ENCODE data around the gene NQO2.
"Not testable (repeated sequence)": the region's sequence is repeated elsewhere in the genome, so short reads cannot be mapped to it uniquely, and the experiment has no call there.

NQO2 gene

DNA sequence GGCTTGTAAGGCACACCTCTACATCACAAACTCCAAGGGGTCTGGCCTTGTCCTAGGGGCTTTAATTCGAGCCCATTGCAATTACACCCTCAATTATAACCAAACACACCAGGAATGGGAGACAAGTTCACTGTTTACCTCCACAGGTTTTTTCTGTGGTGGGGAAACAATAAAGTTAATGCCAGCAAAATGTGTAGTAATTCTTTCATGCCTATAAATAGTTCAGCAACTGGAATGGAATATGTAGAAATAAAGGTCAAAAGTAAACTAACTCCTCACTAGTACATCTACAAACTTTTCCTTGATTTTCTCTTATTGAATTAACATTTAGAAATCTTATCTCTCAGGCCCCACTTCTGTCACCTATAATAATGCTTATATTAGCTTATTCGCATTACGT lies 41.5 kb downstream of the NQO2 start:
- intact Hi-C loops (cut with micrococcal nuclease) = no loop called here
- H3K9me3 Mint-ChIP-seq = peaks cover 7% of the 10 kb centered on the region

DNA sequence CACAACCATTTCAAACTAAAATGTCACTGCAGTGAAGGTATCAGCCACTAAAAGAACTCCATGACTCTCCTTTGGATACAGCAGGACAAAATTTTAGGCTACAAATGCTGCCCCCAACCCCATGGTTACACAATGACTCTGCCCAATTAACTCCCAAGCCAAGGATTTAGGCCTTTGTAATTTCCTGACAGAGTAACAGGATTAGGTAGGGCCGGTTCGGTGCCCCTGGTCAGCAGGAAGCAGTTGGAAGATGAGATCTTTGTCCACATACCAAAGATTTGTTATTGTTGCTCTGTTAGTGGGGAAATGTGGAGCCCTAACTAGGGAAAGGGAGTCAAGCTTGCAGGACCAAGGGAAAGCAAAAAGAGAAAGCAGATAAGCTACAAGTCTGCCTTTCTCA lies 41.9 kb downstream of the NQO2 start:
- Mint-ChIP-seq H3K4me3 (no peak overlapping the region), H3K27ac (no peak overlapping the region), H3K27me3 (peaks cover 4% of the 10 kb centered on the region), H3K36me3 (ENCODE audit: low read depth) (no peaks in the 10 kb centered on the region), H3K9me3 (peaks cover 7% of the 10 kb centered on the region), H3K4me1 (ENCODE audit: low read depth) (peaks cover 33% of the 10 kb centered on the region)
- intact Hi-C loops (cut with micrococcal nuclease) = no loop called here

More for the DNA sequence above, 41.5 kb downstream of the NQO2 start:
- Mint-ChIP-seq H3K27me3 (peaks cover 4% of the 10 kb centered on the region), H3K36me3 (ENCODE audit: low read depth) (no peaks in the 10 kb centered on the region), H3K27ac (no peak overlapping the region), H3K4me3 (no peak overlapping the region), H3K4me1 (ENCODE audit: low read depth) (peaks cover 33% of the 10 kb centered on the region)

DNA sequence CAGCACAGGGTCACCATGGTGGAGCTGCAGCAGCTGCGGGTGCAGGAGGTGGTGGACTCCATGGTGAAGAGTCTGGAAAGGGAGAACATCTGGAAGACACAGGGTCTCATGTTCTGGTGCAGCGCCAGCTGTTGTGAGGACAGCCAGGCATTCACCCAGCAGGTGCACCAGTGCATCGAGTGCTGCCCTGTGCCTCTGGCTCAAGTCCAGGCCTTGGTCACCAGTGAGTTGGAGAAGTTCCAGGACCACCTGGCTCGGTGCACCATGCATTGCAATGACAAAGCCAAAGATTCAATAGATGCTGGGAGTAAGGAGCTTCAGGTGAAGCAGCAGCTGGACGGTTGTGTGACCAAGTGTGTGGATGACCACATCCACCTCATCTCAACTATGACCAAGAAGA lies 45.7 kb downstream of the NQO2 start:
- no peak overlapping the region for H3K4me3 Mint-ChIP-seq
- H3K9me3 Mint-ChIP-seq = no peaks in the 10 kb centered on the region
- no peaks in the 10 kb centered on the region for H3K36me3 Mint-ChIP-seq (ENCODE audit: low read depth)
- intact Hi-C loops (cut with micrococcal nuclease) = no loop called here
- peaks cover 3% of the 10 kb centered on the region for H3K27me3 Mint-ChIP-seq
- H3K27ac Mint-ChIP-seq = peak overlapping the region; percentile 75
- peaks cover 22% of the 10 kb centered on the region for H3K4me1 Mint-ChIP-seq (ENCODE audit: low read depth)

DNA sequence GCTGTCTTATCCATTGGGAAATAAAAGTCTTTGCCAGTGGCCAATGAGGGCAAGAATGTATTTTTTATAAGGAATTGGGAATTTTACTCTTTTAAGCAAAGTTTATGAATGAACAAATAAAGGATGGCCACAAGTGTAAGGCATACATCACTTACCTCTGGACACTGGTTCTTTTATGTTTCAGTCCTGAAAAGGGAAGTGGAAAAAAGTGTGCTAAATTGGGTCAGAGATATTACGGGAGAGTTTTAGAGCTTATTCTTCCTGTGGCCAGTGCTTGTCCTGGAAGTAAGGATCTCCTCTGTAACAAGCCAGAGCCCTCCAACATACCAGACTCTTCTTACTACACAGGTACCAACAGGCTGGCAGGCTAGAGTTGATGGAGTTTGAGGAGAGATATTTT lies 46.1 kb downstream of the NQO2 start:
- no peak overlapping the region for H3K4me3 Mint-ChIP-seq
- peak overlapping the region; percentile 75 for H3K27ac Mint-ChIP-seq
- no peaks in the 10 kb centered on the region for H3K36me3 Mint-ChIP-seq (ENCODE audit: low read depth)
- H3K4me1 Mint-ChIP-seq (ENCODE audit: low read depth) = peaks cover 22% of the 10 kb centered on the region
- H3K27me3 Mint-ChIP-seq = peaks cover 3% of the 10 kb centered on the region
- H3K9me3 Mint-ChIP-seq = no peaks in the 10 kb centered on the region
- intact Hi-C loops (cut with micrococcal nuclease) = no loop called here

DNA sequence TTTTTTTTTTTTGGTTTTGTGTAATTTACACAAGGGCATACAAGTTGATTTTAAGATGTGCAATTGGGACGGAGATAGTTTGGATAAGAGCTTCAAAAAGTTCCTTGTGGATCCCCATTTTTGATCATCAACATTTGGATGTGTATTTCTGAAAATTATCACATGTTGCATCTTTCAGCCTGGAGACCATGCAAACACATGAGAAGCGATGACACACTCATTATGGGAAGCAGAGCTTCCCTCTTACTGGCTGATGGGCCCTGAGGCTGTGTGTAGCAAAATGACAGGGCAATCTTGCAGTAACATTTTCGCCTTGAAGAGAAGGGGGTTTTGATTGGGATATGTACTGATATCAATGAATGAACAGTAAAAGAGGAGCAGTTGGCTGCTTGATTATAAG lies 46.6 kb downstream of the NQO2 start:
- Mint-ChIP-seq H3K27ac (peak overlapping the region; percentile 75), H3K27me3 (peaks cover 3% of the 10 kb centered on the region), H3K9me3 (no peaks in the 10 kb centered on the region), H3K36me3 (ENCODE audit: low read depth) (no peaks in the 10 kb centered on the region), H3K4me1 (ENCODE audit: low read depth) (peaks cover 22% of the 10 kb centered on the region), H3K4me3 (no peak overlapping the region)
- intact Hi-C loops (cut with micrococcal nuclease) = no loop called here

DNA sequence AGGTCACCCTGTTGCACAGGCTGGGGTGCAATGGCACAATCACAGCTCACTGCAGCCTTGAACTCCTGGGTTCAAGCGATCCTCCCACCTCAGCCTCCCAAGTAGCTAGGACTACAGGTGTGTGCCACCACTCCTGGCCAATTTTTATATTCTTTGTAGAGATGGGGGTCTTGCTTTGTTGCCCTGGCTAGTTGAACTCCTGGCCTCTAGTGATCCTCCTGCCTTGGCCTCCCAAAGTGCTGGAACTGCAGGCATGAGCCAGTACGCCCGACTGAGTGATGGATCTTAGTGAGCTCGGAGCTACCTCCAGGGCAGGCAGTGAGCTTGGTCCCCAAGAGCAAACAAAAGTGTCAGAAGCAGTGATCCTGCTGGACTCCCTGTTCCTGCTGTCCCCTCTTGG lies 48.3 kb downstream of the NQO2 start:
- H3K27me3 Mint-ChIP-seq; H3K36me3 Mint-ChIP-seq (ENCODE audit: low read depth); H3K27ac Mint-ChIP-seq; H3K9me3 Mint-ChIP-seq; H3K4me3 Mint-ChIP-seq; intact Hi-C loops (cut with micrococcal nuclease): not testable (repeated sequence)
- peaks cover 31% of the 10 kb centered on the region for H3K4me1 Mint-ChIP-seq (ENCODE audit: low read depth)

DNA sequence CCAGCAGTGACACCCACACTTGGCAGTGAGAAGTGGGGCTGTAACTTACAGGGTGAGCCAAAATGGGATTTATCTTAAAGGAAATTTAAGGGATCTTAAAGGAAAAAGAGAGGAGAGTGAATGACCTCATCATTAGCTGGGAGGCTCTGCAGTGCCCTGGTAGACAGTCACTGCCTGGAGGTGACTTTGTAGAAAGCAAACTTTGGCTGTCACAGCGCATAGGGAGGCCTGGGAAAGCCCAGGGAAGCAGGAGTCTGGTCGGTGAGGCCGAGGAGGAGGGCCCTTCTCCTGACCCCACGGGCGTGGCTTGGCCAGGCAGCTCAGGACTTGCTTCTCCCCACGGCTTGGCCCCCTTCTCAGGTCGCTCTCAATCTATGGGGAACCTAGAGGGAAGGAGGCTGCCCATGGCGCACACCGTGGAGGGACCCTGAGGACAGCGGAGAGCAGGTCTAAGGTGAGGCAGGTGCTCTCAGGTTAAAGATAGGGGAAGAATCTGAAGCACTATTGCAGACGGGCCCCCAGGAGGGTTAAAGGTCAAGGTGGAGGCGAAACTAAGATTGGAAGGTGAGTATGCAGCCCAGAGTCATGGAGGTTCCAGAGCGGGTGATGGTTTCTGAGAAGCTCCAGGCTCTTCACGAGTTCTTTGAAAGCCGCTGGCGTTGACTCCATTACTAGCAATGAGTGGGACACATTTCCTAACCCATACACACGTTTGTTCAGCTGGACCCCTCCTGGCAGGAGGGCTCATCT lies 53.0 kb downstream of the NQO2 start:
- intact Hi-C loops (cut with micrococcal nuclease) = loop anchor here (1.0 kb wide), 2 partner anchors 29 to 53 kb away; partner anchors contain the start of gene NQO2
- H3K27ac Mint-ChIP-seq = peak overlapping the region; percentile 87
- H3K27me3 Mint-ChIP-seq = no peaks in the 10 kb centered on the region
- H3K4me1 Mint-ChIP-seq (ENCODE audit: low read depth) = peaks cover 32% of the 10 kb centered on the region
- no peaks in the 10 kb centered on the region for H3K36me3 Mint-ChIP-seq (ENCODE audit: low read depth)
- H3K9me3 Mint-ChIP-seq = no peaks in the 10 kb centered on the region
- peak overlapping the region; percentile 84 for H3K4me3 Mint-ChIP-seq

DNA sequence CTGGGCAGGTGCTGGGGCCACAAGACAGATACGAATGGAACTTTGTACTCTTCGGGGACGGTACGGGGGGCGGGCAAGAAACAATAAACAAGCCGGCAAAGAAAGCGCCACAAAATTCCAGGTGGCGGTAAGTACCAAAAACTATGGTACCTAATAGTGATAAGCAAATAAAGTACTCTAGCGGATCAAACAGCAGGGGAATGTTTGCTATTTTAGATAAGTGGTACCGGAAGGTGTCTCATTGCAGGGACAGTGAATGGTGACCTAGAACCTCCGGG lies 53.5 kb downstream of the NQO2 start:
- no peaks in the 10 kb centered on the region for H3K36me3 Mint-ChIP-seq (ENCODE audit: low read depth)
- intact Hi-C loops (cut with micrococcal nuclease) = loop anchor here (1.0 kb wide), 2 partner anchors 30 to 54 kb away; partner anchors contain the start of gene NQO2
- H3K4me1 Mint-ChIP-seq (ENCODE audit: low read depth) = peaks cover 32% of the 10 kb centered on the region
- peak overlapping the region; percentile 87 for H3K27ac Mint-ChIP-seq
- H3K9me3 Mint-ChIP-seq = no peaks in the 10 kb centered on the region
- no peaks in the 10 kb centered on the region for H3K27me3 Mint-ChIP-seq
- H3K4me3 Mint-ChIP-seq = peak overlapping the region; percentile 84

DNA sequence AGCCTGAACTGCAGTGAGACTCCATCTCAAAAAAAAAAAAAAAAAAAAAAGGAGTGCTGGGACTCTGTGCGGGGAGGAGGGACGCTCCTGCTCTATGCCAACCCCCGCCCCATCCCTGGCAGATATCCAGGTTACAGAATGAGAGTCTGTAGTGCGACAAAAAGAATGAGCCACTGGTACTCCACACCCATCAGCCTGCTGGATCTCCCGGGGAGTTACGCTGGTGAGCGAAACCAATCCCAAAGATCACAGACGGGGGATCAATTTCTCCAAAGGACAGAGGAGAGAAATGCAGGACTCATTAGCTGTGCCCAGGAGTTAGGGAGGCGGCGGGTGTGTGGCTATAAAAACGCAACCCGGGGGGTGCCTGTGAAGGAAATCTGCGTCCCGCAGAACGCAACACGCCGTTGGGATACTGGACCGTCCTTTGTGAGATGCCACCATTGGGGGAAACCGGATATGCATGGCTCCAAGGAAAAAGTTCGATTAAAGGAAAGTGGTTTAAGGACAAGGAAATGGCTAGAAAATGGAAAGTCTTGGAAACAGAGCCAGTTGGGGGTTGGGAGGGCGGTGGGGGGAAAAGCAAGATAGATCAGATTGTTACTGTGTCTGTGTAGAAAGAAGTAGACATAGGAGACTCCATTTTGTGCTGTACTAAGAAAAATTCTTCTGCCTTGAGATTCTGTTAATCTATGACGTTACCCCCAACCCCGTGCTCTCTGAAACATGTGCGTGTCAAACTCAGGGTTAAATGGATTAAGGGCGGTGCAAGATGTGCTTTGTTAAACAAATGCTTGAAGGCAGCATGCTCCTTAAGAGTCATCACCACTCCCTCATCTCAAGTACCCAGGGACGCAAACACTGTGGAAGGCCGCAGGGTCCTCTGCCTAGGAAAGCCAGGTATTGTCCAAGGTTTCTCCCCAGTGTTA lies 54.8 kb downstream of the NQO2 start:
- peak overlapping the region; percentile 87 for H3K27ac Mint-ChIP-seq

DNA sequence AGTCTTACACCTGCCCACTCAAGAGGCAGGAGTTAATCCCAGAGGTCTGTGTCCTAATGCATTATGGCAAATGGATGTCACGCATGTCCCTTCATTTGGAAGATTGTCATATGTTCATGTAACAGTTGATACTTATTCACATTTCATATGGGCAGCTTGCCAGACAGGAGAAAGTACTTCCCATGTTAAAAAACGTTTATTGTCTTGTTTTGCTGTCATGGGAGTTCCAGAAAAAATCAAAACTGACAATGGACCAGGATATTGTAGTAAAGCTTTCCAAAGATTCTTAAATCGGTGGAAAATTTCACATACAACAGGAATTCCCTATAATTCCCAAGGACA lies 55.4 kb downstream of the NQO2 start:
- H3K27ac Mint-ChIP-seq; intact Hi-C loops (cut with micrococcal nuclease); H3K4me3 Mint-ChIP-seq; H3K36me3 Mint-ChIP-seq (ENCODE audit: low read depth); H3K9me3 Mint-ChIP-seq; H3K27me3 Mint-ChIP-seq: not testable (repeated sequence)
- peaks cover 40% of the 10 kb centered on the region for H3K4me1 Mint-ChIP-seq (ENCODE audit: low read depth)

More for the DNA sequence above, 54.8 kb downstream of the NQO2 start:
- H3K36me3 Mint-ChIP-seq (ENCODE audit: low read depth); H3K9me3 Mint-ChIP-seq; H3K27me3 Mint-ChIP-seq; intact Hi-C loops (cut with micrococcal nuclease): not testable (repeated sequence)
- peaks cover 40% of the 10 kb centered on the region for H3K4me1 Mint-ChIP-seq (ENCODE audit: low read depth)
- peak overlapping the region; percentile 84 for H3K4me3 Mint-ChIP-seq

DNA sequence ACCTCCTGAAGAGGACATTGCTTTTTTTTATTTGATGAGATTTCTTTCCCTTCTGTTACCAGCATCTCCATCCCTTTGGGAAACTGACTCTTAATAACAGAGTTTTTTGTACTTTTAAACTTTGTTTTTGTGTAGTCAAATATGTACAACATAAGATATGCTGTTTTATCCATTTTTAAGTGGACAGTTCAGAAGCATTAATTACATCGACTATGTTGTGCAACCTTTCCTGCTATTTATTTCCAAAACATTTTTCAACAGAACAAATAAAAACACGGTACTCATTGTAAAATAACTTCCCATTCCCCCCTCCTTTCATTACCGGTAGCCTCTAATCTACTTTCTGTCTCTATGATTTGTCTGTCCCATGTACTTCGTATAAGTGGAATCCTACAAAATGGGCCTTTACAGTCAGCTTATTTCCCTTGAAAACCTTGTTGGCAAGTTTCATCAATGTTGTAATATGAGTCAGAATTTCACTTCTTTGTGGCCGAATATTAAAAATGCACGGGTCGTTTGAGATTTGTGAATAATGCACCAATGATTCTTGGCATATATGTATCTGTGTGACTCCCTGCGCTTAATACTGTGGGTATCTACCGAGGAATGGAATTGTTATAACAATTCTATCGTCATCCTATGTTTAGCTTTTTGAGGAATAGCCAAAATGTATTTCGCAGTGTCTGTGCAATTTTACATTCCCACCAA lies 57.5 kb downstream of the NQO2 start:
- H3K4me1 Mint-ChIP-seq (ENCODE audit: low read depth) = peaks cover 38% of the 10 kb centered on the region
- H3K36me3 Mint-ChIP-seq (ENCODE audit: low read depth) = no peaks in the 10 kb centered on the region
- no peak overlapping the region for H3K27ac Mint-ChIP-seq
- H3K27me3 Mint-ChIP-seq = no peaks in the 10 kb centered on the region
- H3K9me3 Mint-ChIP-seq = no peaks in the 10 kb centered on the region
- no peak overlapping the region for H3K4me3 Mint-ChIP-seq
- intact Hi-C loops (cut with micrococcal nuclease) = loop anchor here (2.0 kb wide), 1 partner anchor 210 kb away; no protein-coding TSS in a partner anchor

DNA sequence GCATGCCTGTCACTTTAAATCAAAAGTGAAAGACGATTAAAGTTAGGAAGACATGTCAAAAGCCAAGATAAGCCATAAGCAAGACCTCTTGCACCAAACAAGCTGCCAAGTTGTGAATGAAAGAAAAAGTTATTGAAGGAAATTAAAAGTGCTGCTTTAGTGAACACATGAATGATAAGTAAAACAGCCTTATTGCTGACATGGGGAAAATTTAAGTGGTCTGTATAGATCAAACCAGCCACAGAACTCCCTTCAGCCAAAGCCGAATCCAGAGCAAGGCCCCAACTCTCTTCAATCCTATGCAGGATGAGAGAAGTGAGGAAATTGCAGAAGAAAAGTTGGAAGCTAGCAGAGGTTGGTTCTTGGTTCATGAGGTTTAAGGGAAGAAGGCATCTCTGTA lies 59.3 kb downstream of the NQO2 start:
- H3K4me3 Mint-ChIP-seq = no peak overlapping the region
- H3K27me3 Mint-ChIP-seq = no peaks in the 10 kb centered on the region
- peak overlapping the region; percentile 43 for H3K27ac Mint-ChIP-seq
- H3K36me3 Mint-ChIP-seq (ENCODE audit: low read depth) = peaks cover 2% of the 10 kb centered on the region
- intact Hi-C loops (cut with micrococcal nuclease) = no loop called here
- peaks cover 22% of the 10 kb centered on the region for H3K4me1 Mint-ChIP-seq (ENCODE audit: low read depth)
- no peaks in the 10 kb centered on the region for H3K9me3 Mint-ChIP-seq

DNA sequence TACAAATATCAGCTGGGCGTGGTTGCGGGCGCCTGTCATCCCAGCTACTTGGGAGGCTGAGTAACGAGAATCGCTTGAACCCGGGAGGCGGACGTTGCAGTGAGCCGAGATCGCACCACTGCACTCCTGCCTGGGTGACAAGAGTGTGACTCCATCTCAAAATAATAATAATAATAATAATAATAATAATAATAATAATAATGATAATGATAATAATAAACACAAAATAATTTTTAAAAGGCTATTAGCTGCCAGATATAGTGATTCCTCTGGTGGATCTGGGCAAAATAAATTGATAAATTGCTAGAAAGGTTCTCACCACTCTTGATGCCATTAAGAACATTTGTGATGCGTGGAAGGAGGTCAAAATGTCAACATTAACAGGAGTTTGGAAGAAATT lies 60.4 kb downstream of the NQO2 start:
- H3K9me3 Mint-ChIP-seq; intact Hi-C loops (cut with micrococcal nuclease); H3K4me3 Mint-ChIP-seq; H3K27ac Mint-ChIP-seq; H3K27me3 Mint-ChIP-seq: not testable (repeated sequence)
- peaks cover 10% of the 10 kb centered on the region for H3K36me3 Mint-ChIP-seq (ENCODE audit: low read depth)
- peaks cover 22% of the 10 kb centered on the region for H3K4me1 Mint-ChIP-seq (ENCODE audit: low read depth)

DNA sequence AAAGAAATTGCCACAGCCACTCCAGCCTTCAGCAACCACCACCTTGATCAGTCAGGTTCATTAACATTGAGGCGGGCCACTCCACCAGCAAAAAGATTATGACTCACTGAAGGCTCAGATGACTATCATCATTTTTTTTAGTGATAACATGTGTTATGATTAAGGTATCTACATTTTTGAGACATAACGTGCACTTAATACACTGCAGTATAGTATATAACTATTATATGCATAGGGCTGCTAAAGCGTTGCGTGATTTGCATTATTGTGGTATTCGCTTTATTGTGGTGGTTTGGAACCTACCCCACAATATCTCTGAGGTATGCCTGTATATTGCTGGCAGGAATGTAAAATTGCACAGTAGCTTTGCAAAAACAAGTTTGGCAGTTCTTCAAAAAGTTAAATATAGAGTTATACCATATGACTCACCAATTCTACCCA lies 61.8 kb downstream of the NQO2 start:
- Mint-ChIP-seq H3K4me1 (ENCODE audit: low read depth) (peaks cover 27% of the 10 kb centered on the region), H3K27me3 (peaks cover 2% of the 10 kb centered on the region), H3K27ac (no peak overlapping the region), H3K36me3 (ENCODE audit: low read depth) (peaks cover 10% of the 10 kb centered on the region), H3K4me3 (no peak overlapping the region), H3K9me3 (no peaks in the 10 kb centered on the region)
- intact Hi-C loops (cut with micrococcal nuclease) = no loop called here

All from dendritic cell treated with granulocyte-macrophage colony-stimulating factor and Interleukin-4, amounts not matched to agents 40 ng/mL and 50 ng/mL, for 4 days (primary cell).